Breast epithelium (tissue), 3 donors: Measurements from ENCODE around the gene PLXNA2.

Source experiments
- POLR2A ChIP-seq: fragments of 450-650 bp; IDR thresholded peaks from one replicate; pipeline ENCODE4 v1.6.1; 2016; ENCODE audit warnings: antibody characterized with exemption, mild to moderate bottlenecking, moderate library complexity
- TF ChIP-seq, protein P1 (sequence below), 3 donors: fragments of 450-650 bp; IDR thresholded peaks; one replicate each; pipeline ENCODE4 v1.5.1; 2016 to 2017; ENCODE audit warnings: antibody characterized with exemption in 3 of 3, mild to moderate bottlenecking in 3 of 3, moderate library complexity in 3 of 3

DNA sequence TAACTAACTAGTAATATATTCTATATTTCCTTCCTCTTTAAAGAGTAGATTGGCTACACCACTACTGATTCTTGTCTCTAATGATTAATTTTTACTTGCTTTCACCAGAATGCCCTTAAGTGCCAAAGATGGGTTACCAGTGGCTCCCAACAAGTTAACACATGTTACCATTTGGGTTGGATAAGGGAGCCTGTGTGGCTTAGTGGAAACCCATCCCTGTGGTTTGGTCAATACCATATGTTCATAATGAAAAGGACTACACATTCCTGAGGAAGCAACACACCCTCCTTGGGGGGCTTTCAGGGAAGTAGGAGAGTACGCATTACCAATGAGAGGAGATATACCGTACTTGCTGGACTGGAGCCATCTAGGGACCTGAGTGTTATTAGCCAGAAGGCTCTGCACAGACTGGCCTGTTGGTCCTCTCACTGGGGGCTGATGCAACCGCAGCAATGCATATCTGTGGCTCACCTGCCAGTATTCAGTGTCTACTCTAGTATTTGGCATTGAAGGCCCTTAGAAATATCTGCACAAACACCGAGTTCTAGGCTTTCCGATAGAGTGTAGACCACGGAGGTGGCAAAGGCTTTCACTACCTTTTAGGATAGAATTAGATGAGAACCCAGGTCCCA, 29.3 kb upstream of the PLXNA2 start:
- TF ChIP-seq POLR2A: no peak
- TF ChIP-seq, protein P1, sequence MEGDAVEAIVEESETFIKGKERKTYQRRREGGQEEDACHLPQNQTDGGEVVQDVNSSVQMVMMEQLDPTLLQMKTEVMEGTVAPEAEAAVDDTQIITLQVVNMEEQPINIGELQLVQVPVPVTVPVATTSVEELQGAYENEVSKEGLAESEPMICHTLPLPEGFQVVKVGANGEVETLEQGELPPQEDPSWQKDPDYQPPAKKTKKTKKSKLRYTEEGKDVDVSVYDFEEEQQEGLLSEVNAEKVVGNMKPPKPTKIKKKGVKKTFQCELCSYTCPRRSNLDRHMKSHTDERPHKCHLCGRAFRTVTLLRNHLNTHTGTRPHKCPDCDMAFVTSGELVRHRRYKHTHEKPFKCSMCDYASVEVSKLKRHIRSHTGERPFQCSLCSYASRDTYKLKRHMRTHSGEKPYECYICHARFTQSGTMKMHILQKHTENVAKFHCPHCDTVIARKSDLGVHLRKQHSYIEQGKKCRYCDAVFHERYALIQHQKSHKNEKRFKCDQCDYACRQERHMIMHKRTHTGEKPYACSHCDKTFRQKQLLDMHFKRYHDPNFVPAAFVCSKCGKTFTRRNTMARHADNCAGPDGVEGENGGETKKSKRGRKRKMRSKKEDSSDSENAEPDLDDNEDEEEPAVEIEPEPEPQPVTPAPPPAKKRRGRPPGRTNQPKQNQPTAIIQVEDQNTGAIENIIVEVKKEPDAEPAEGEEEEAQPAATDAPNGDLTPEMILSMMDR (IDR thresholded peaks at IDR 0.05): no peak
